ENCODE measurements around the gene GARS1.
"Not testable (repeated sequence)": the region's sequence is repeated elsewhere in the genome, so short reads cannot be mapped to it uniquely, and the experiment has no call there.

GARS1 gene

DNA sequence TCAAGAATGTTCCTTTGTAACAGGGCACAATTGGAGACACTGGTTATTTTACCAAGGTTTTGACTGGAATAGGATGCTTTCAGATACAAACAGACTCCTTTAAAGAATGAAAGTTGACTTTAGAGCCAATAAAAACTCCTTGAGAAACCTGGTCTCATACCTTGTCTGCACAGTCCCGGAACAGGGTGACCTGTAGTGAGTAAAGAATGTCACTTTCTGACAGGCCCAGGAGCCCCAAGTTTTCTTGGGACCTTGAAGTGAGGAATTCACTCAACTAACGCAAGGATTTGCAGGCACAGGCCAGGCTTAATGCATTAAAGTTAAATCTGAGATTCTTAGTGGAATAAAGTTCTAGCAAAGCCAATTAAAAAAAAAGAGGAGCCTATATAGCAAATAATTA lies 11.5 kb upstream of the GARS1 start:
- Mint-ChIP-seq H3K9me3 (peaks cover 25% of the 10 kb centered on the region), H3K36me3 (ENCODE audit: low read depth) (peaks cover 72% of the 10 kb centered on the region), H3K27me3 (ENCODE audit: low read depth) (no peaks in the 10 kb centered on the region), H3K4me1 (no peaks in the 10 kb centered on the region), H3K27ac (no peak overlapping the region), H3K4me3 (no peak overlapping the region)
- TF ChIP-seq, protein P1, sequence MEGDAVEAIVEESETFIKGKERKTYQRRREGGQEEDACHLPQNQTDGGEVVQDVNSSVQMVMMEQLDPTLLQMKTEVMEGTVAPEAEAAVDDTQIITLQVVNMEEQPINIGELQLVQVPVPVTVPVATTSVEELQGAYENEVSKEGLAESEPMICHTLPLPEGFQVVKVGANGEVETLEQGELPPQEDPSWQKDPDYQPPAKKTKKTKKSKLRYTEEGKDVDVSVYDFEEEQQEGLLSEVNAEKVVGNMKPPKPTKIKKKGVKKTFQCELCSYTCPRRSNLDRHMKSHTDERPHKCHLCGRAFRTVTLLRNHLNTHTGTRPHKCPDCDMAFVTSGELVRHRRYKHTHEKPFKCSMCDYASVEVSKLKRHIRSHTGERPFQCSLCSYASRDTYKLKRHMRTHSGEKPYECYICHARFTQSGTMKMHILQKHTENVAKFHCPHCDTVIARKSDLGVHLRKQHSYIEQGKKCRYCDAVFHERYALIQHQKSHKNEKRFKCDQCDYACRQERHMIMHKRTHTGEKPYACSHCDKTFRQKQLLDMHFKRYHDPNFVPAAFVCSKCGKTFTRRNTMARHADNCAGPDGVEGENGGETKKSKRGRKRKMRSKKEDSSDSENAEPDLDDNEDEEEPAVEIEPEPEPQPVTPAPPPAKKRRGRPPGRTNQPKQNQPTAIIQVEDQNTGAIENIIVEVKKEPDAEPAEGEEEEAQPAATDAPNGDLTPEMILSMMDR (IDR thresholded peaks at IDR 0.05; ENCODE audit: unreplicated experiment in 3 of 3), result no peak

DNA sequence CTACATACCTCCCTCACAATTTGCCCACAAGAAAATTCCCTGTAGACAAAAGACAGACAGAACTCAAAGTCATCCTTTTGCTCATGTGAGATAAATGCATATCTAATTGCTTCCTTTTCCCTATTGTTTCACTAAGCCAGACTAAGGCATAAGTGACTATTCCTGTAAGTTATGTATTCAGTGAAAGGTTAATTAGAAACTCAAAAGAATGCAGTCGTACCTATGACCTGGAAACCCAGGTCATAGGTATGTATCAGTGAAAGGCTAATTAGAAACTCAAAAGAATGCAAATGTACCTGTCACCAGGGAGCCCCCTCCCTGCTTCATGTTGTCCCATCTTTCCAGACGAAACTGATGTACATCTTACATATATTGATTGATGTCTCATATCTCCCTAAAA lies 10.3 kb upstream of the GARS1 start:
- Mint-ChIP-seq H3K36me3 (ENCODE audit: low read depth) (peaks cover 65% of the 10 kb centered on the region), H3K4me1 (no peaks in the 10 kb centered on the region), H3K4me3 (no peak overlapping the region), H3K27ac (no peak overlapping the region), H3K9me3 (peaks cover 20% of the 10 kb centered on the region), H3K27me3 (ENCODE audit: low read depth) (no peaks in the 10 kb centered on the region)
- TF ChIP-seq, protein P1 (IDR thresholded peaks at IDR 0.05; ENCODE audit: unreplicated experiment in 3 of 3), result no peak

DNA sequence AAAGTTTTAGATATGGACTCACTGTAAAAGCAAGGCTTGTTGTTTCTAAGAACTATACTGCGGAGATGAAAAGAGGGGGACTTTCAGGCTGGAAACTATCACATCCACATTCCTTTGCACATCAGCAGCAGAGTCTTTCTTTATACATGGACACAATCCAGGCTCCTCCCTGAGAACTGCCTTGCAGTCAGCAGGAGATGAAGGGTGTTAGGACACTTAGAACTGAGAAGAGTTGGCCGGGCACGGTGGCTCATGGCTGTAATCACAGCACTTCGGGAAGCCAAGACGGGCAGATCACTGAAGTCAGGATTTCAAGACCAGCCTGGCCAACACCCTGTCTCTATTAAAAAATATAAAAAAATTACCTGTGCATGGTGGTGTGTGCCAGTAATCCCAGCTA lies 9.7 kb upstream of the GARS1 start:
- Mint-ChIP-seq H3K27me3 (ENCODE audit: low read depth) (no peaks in the 10 kb centered on the region), H3K27ac (no peak overlapping the region), H3K36me3 (ENCODE audit: low read depth) (peaks cover 62% of the 10 kb centered on the region), H3K9me3 (peaks cover 18% of the 10 kb centered on the region), H3K4me1 (no peaks in the 10 kb centered on the region), H3K4me3 (no peak overlapping the region)
- TF ChIP-seq, protein P1 (IDR thresholded peaks at IDR 0.05; ENCODE audit: unreplicated experiment in 3 of 3), result no peak

DNA sequence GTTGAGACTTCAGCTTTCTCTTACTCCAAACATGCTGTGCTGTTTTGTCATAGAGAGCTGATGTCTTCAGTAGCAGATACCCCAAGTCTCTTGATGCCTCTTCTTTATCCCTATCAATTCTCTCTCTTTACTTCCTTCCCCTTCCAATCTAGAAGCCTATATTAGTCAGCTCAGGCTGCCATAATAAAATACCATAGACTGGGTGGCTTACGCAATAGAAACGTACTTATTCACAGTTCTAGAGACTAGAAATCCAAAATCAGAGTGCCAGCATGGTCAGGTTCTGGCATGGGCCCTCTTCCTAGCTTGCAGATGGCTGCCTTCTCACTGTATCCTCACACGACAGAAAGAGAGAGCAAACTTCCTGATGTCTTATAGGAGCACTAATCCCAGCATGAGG lies 9.0 kb upstream of the GARS1 start:
- H3K4me3 Mint-ChIP-seq, result no peak overlapping the region
- no peak overlapping the region for H3K27ac Mint-ChIP-seq
- peaks cover 55% of the 10 kb centered on the region for H3K36me3 Mint-ChIP-seq (ENCODE audit: low read depth)
- TF ChIP-seq, protein P1 (IDR thresholded peaks at IDR 0.05; ENCODE audit: unreplicated experiment in 3 of 3), result no peak
- H3K9me3 Mint-ChIP-seq, result peaks cover 12% of the 10 kb centered on the region
- H3K27me3 Mint-ChIP-seq (ENCODE audit: low read depth), result no peaks in the 10 kb centered on the region
- H3K4me1 Mint-ChIP-seq, result no peaks in the 10 kb centered on the region

DNA sequence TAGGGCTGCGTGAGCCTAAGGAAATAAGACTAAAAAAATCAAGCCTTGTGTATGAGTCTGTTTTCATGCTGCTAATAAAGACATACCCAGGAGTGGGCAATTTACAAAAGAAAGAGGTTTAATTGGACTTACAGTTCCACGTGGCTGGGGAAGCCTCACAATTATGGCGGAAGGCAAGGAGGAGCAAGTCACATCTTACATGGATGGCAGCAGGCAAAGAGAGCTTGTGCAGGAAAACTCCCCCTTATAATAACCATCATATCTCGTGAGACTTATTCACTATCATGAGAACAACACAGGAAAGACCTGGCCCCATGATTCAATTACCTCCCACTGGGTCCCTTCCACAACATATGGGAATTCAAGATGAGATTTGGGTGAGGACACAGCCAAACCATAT lies 7.1 kb upstream of the GARS1 start:
- H3K27me3 Mint-ChIP-seq (ENCODE audit: low read depth); H3K27ac Mint-ChIP-seq; H3K4me3 Mint-ChIP-seq; H3K4me1 Mint-ChIP-seq: not testable (repeated sequence)
- peaks cover 12% of the 10 kb centered on the region for H3K9me3 Mint-ChIP-seq
- H3K36me3 Mint-ChIP-seq (ENCODE audit: low read depth), result peaks cover 45% of the 10 kb centered on the region

DNA sequence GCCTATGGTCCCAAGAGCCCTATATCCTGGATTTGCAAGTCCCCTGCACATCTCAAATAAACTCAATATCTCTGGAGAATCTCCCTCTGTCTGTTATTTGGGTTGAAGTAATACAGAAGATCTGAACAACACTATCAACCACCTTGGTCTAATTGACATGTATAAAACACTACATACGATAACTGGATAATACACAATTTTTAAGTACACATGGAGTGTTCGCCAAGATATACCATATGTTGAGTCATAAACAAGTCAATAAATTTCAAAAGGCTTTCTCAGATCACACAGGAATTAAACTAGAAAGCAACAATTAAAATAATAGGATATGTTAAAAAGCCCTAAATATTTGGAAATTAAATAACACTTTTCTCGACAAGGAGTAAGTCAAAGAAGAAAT lies 5.6 kb upstream of the GARS1 start:
- Mint-ChIP-seq H3K4me1 (peaks cover 5% of the 10 kb centered on the region), H3K9me3 (peaks cover 9% of the 10 kb centered on the region), H3K36me3 (ENCODE audit: low read depth) (peaks cover 30% of the 10 kb centered on the region), H3K27ac (no peak overlapping the region), H3K4me3 (no peak overlapping the region), H3K27me3 (ENCODE audit: low read depth) (no peaks in the 10 kb centered on the region)
- TF ChIP-seq, protein P1 (IDR thresholded peaks at IDR 0.05; ENCODE audit: unreplicated experiment in 3 of 3), result no peak

Measured in nephron (organoid).